ENCODE data around the gene CSMD2. TPM values are rescaled to one million over a fixed set of nuclear protein-coding genes. Genes with fewer than 3 reads are reported as not detected.

The CSMD2 gene
- total and polyA plus RNA-seq, 2 of the 8 experiments (the other 6 are each of a cell fraction or from before 2014, with no cell fraction given) = 7.0 to 14.7 TPM

DNA sequence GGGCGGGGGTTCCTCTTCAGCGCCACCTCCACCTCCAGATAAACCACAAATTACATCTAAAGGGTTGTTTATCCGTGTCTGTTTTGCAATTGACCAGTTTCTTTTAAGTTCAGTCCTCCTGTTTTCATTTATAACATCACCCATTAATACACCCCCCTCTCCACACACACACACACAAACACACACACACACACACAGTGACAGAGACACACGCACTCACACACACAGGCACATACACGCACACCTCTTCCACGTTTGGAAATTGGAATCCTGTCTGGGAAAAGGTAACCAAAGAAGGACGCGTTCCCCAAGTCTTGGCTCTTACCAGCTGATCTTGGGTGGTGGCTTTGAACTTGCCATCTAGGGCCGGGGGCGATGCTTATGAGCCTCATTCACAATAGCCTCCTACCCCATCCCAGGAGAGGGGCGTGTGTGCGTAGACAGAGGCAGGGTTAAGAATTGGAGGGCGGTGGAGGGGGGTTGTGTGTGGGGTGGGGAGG, 442 bp upstream of the CSMD2 start:
- Histone ChIP-seq H2AK5ac (ENCODE audit: low read depth, low read length) (peak overlapping the region; percentile 93; the same call in 1 of the 2 replicates), H3K27ac (ENCODE audit: low read depth, low read length) (no peak overlapping the region), H2BK5ac (ENCODE audit: low read depth, low read length) (peak overlapping the region; percentile 85; the same call in 1 of the 2 replicates), H3K4me3 (ENCODE audit: extremely low read depth in 1 of 4, insufficient read depth in 2 of 4, low read depth in 3 of 4, low read length in 4 of 4) (peak overlapping the region; percentile 80 to 90 (median 82)), H3K14ac (ENCODE audit: insufficient read length) (no peak overlapping the region), H3K23ac (ENCODE audit: insufficient read length) (no peak overlapping the region), H3K79me2 (ENCODE audit: control insufficient read depth in 1 of 2, insufficient read depth in 2 of 2, low read length in 2 of 2) (peaks cover 5 to 34% of the 10 kb centered on the region in 2 experiments), H3K4me2 (ENCODE audit: insufficient read depth in 1 of 2, low read depth in 2 of 2, low read length in 2 of 2) (peak overlapping the region; percentile 87 to 97), H3K4me1 (replicated peaks in 1 of 4; ENCODE audit: control insufficient read depth in 3 of 4, insufficient read depth in 4 of 4, low read length in 3 of 4) (peaks cover 5 to 23% (median 12%) of the 10 kb centered on the region in 4 experiments), H3K9me3 (ENCODE audit: insufficient read depth in 2 of 2, low read depth in 1 of 2, low read length in 1 of 2) (no peaks in the 10 kb centered on the region), H3K27me3 (replicated peaks in 1 of 4; ENCODE audit: control insufficient read depth in 3 of 4, extremely low read depth in 1 of 4, insufficient read depth in 3 of 4, low read length in 3 of 4) (no peaks in the 10 kb centered on the region), H4K20me1 (replicated peaks in 1 of 2; ENCODE audit: control insufficient read depth in 1 of 2, insufficient read depth in 2 of 2, low read length in 2 of 2) (peaks cover 2 to 3% of the 10 kb centered on the region in 2 experiments), H3K4ac (replicated peaks; ENCODE audit: insufficient read length, low read depth, low read length) (peak overlapping the region; percentile 63), H3K23me2 (ENCODE audit: low read depth, low read length) (peaks cover 35% of the 10 kb centered on the region), H4K8ac (ENCODE audit: extremely low read depth, insufficient read depth, low read length) (peak overlapping the region; percentile 52; the same call in 1 of the 2 replicates), H2BK120ac (replicated peaks; ENCODE audit: low read depth, low read length) (peak overlapping the region; percentile 52), H2BK15ac (ENCODE audit: low read length) (peak overlapping the region; percentile 98; the same call in 1 of the 2 replicates), H3K79me1 (ENCODE audit: low read depth, low read length) (peaks cover 5% of the 10 kb centered on the region; the same call in 1 of the 2 replicates), H2AFZ (ENCODE audit: low read length) (0 out of 2 replicates have a peak overlapping the region, but pooled peaks have one; percentile 68), H4K5ac (ENCODE audit: insufficient read length, low read depth, low read length) (peak overlapping the region; percentile 76), H2BK20ac (ENCODE audit: low read length) (peak overlapping the region; percentile 93), H3K9ac (replicated peaks in 1 of 4; ENCODE audit: extremely low read depth in 1 of 4, low read depth in 3 of 4, low read length in 3 of 4) (peak overlapping the region in 3 of 4 experiments; percentile 35 to 52 (median 41); a peak in 5 of 7 replicates), H2BK12ac (ENCODE audit: low read depth, low read length) (peak overlapping the region; percentile 99; the same call in 1 of the 2 replicates), H3K18ac (ENCODE audit: extremely low read depth, low read length) (peak overlapping the region; percentile 83; the same call in 1 of the 2 replicates), H4K91ac (replicated peaks; ENCODE audit: insufficient read length, low read length) (peak overlapping the region; percentile 83), H3K56ac (replicated peaks; ENCODE audit: insufficient read length, low read depth, low read length) (peak overlapping the region; percentile 77), H3K36me3 (ENCODE audit: control insufficient read depth in 2 of 4, insufficient read depth in 4 of 4, low read length in 3 of 4) (no peaks in the 10 kb centered on the region)
- POLR2A ChIA-PET (ENCODE audit: partially characterized antibody) = interaction anchor here (0.7 to 7.0 kb wide), 4 partner anchors 13 to 215 kb away, joined by 3 to 82 read pairs (median 4); partner anchors contain the start of gene C1orf94
- TF ChIP-seq POLR2AphosphoS5 (IDR thresholded peaks at IDR 0.05; ENCODE audit: low read depth, low read length) (0 out of 2 replicates have a peak, but pooled peaks have one; percentile 1), JUND (IDR thresholded peaks at IDR 0.05; ENCODE audit: low read length) (no peak)
- 2% methylated on average over 12 of the region's 13 CpGs; no CpG with 5 or more reads in 1 of the 2 experiments for WGBS, 2 experiments (ENCODE audit: extremely low coverage in 1 of 2, insufficient coverage in 1 of 2, insufficient read length in 1 of 2, insufficient replicate concordance in 2 of 2, low coverage in 1 of 2, low lambda C conversion rate in 2 of 2, missing lambda C conversion rate in 1 of 2)
- DNase-seq (ENCODE audit: low read depth in 1 of 2, low spot score in 2 of 2) = peak in 1 of 2 experiments; percentile 59
- CTCF ChIA-PET (ENCODE audit: partially characterized antibody) = interaction anchor here (1.3 kb wide), 1 partner anchor 9 kb away, joined by 5 read pairs; no protein-coding TSS in a partner anchor
- no peak for FAIRE-seq
